Neuronal stem cell (in vitro differentiated cells): ENCODE results near the gene ATOH1.

Experiments used
- DNase-seq: peaks from one replicate; pipeline ENCODE4 v3.0.0-alpha.2; 2013; ENCODE audit warnings: low spot score
- H2AFZ ChIP-seq: one replicate; pipeline ENCODE4 v1.6.1; 2013; ENCODE audit warnings: mild to moderate bottlenecking, low read length, inconsistent platforms
- H2AK5ac ChIP-seq: 2 replicates; pipeline ENCODE4 v1.6.1; 2013; ENCODE audit warnings: low read depth, mild to moderate bottlenecking, inconsistent platforms, low read length, moderate library complexity, mixed read lengths
- H2BK120ac ChIP-seq: 2 replicates; pipeline ENCODE4 v1.6.1; 2013; ENCODE audit warnings: low read depth, mild to moderate bottlenecking, inconsistent platforms, low read length, moderate library complexity, mixed read lengths
- H2BK12ac ChIP-seq: one replicate; pipeline ENCODE4 v1.6.1; 2013; ENCODE audit warnings: low read length, inconsistent platforms
- H2BK15ac ChIP-seq: 2 replicates; pipeline ENCODE4 v1.6.1; 2013; ENCODE audit warnings: mild to moderate bottlenecking, low read length, inconsistent platforms, mixed read lengths
- H2BK5ac ChIP-seq: one replicate; pipeline ENCODE4 v1.6.1; 2013; ENCODE audit warnings: inconsistent platforms, mild to moderate bottlenecking, low read length, moderate library complexity
- H3K14ac ChIP-seq: one replicate; pipeline ENCODE4 v1.6.1; 2013; ENCODE audit warnings: low read length, inconsistent platforms
- H3K18ac ChIP-seq: 2 replicates; pipeline ENCODE4 v1.6.1; 2013; ENCODE audit warnings: low read length, inconsistent platforms
- H3K23ac ChIP-seq: 2 replicates; pipeline ENCODE4 v1.6.1; 2013; ENCODE audit warnings: low read depth, mild to moderate bottlenecking, mixed read lengths, low read length, inconsistent platforms; ENCODE audit not compliant: poor library complexity
- H3K27ac ChIP-seq: replicated peaks from 3 replicates; pipeline ENCODE4 v1.5.1; 2013; ENCODE audit warnings: low read length, inconsistent platforms
- H3K27me3 ChIP-seq, 3 experiments: 2 replicates each; pipeline ENCODE4 v1.6.1; 2013; ENCODE audit warnings: low read length in 3 of 3, mild to moderate bottlenecking in 2 of 3, inconsistent platforms in 1 of 3, low read depth in 1 of 3, mixed read lengths in 1 of 3, moderate library complexity in 1 of 3; ENCODE audit not compliant: control insufficient read depth in 3 of 3, insufficient read depth in 3 of 3
- H3K36me3 ChIP-seq, 2 donors: replicated peaks in 1 of 2; 2 replicates each; pipeline ENCODE4 v1.6.1; 2013; ENCODE audit warnings: low read length in 2 of 2; ENCODE audit not compliant: control insufficient read depth in 2 of 2, insufficient read depth in 2 of 2
- H3K4ac ChIP-seq: 2 replicates; pipeline ENCODE4 v1.6.1; 2013; ENCODE audit warnings: inconsistent platforms, mild to moderate bottlenecking, low read length, moderate library complexity
- H3K4me1 ChIP-seq, 2 donors: 1 replicate in 1 of 2; 2 replicates in 1 of 2; pipeline ENCODE4 v1.6.1; 2013; ENCODE audit warnings: low read length in 2 of 2, low read depth in 1 of 2; ENCODE audit not compliant: control insufficient read depth in 2 of 2, insufficient read depth in 1 of 2
- H3K4me2 ChIP-seq: one replicate; pipeline ENCODE4 v1.6.1; 2013; ENCODE audit warnings: mild to moderate bottlenecking, low read length, inconsistent platforms; ENCODE audit not compliant: insufficient read depth, poor library complexity, severe bottlenecking
- H3K4me3 ChIP-seq, 2 donors: 2 replicates each; pipeline ENCODE4 v1.5.1; 2013; ENCODE audit warnings: low read length in 2 of 2, mild to moderate bottlenecking in 2 of 2, inconsistent platforms in 1 of 2, moderate library complexity in 1 of 2
- H3K79me1 ChIP-seq: one replicate; pipeline ENCODE4 v1.6.1; 2013; ENCODE audit warnings: low read depth, mild to moderate bottlenecking, inconsistent platforms, low read length, moderate library complexity
- H3K9ac ChIP-seq: one replicate; pipeline ENCODE4 v1.6.1; 2013; ENCODE audit warnings: mild to moderate bottlenecking, low read depth, low read length, inconsistent platforms; ENCODE audit not compliant: poor library complexity
- H3K9me3 ChIP-seq, 2 donors: replicated peaks in 1 of 2; 2 replicates each; pipeline versions ENCODE3 to v1.6.1; 2013; ENCODE audit warnings: low read length in 2 of 2, mild to moderate bottlenecking in 2 of 2, inconsistent platforms in 1 of 2, low read depth in 1 of 2, mixed read lengths in 1 of 2, moderate library complexity in 1 of 2; ENCODE audit not compliant: control insufficient read depth in 2 of 2, insufficient read depth in 1 of 2
- H4K8ac ChIP-seq: one replicate; pipeline ENCODE4 v1.6.1; 2013; ENCODE audit warnings: low read depth, mild to moderate bottlenecking, inconsistent platforms, low read length, moderate library complexity
- H4K91ac ChIP-seq: one replicate; pipeline ENCODE4 v1.6.1; 2013; ENCODE audit warnings: low read length, low read depth, mild to moderate bottlenecking, inconsistent platforms; ENCODE audit not compliant: poor library complexity
- WGBS, 2 donors: extraction: QIAGEN DNeasy Blood & Tissue Kit; methylation state at CpG; one replicate each; pipeline ENCODE4 v1.1.7; 2013; ENCODE audit warnings: missing lambda C conversion rate in 2 of 2, mixed read lengths in 1 of 2; ENCODE audit not compliant: insufficient read length in 2 of 2, insufficient replicate concordance in 1 of 2; ENCODE audit errors: extremely low coverage in 2 of 2; 5-methylcytosine and 5-hydroxymethylcytosine counted together

Gene ATOH1

GRCh38 chr4:93865650-93866049 is 37.1 kb downstream of the ATOH1 start:
- H3K9me3 ChIP-seq = no peaks in the 10 kb centered on the region
- no peak overlapping the region for H3K27ac ChIP-seq
- no CpG with 5 or more reads among the region's 2 CpGs for WGBS, 2 donors
- H2BK12ac ChIP-seq = no peak overlapping the region
- no peaks in the 10 kb centered on the region for H3K36me3 ChIP-seq
- no peak overlapping the region for H2BK15ac ChIP-seq
- no peak overlapping the region for H2AFZ ChIP-seq
- no peak overlapping the region for H2BK120ac ChIP-seq
- no peaks in the 10 kb centered on the region for H3K79me1 ChIP-seq
- no peaks in the 10 kb centered on the region for H3K27me3 ChIP-seq
- no peak for DNase-seq
- H3K4ac ChIP-seq = no peak overlapping the region
- no peak overlapping the region for H3K4me2 ChIP-seq
- H2AK5ac ChIP-seq = no peak overlapping the region
- no peak overlapping the region for H3K18ac ChIP-seq
- H3K23ac ChIP-seq = no peak overlapping the region
- no peak overlapping the region for H3K14ac ChIP-seq
- no peaks in the 10 kb centered on the region for H3K4me1 ChIP-seq
- no peak overlapping the region for H4K8ac ChIP-seq
- H2BK5ac ChIP-seq = no peak overlapping the region
- no peak overlapping the region for H4K91ac ChIP-seq
- H3K4me3 ChIP-seq = no peak overlapping the region
- no peak overlapping the region for H3K9ac ChIP-seq

DNA sequence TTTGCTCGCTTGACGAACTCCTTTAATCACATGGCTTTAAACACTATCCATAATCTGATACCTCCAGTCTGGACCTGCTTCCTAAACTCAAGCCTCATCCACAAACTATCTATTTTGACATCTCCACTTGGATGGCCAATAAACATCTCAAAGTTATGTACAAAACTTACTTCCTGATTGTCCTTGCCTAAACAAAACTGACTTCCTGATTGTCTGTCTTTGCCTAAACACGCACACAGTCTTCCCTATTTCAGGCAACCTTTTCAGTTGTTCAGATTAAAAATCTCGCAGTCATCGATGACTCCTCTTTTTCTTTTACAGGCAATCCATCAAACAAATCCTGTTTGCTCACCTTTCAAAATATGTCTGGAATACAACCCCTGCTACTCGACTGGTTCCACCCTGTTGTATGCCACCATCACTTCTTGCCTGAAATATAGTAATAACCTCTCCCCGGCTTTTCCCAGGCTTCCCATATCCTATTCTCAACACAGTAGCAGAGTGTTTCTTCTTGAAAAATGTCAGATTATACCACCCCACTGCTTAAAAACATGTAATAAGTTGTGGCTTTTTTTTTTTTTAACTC is 39.0 kb downstream of the ATOH1 start:
- Histone ChIP-seq H3K4me1 (no peaks in the 10 kb centered on the region), H3K9ac (no peak overlapping the region), H2BK15ac (no peak overlapping the region), H3K4ac (no peak overlapping the region), H3K27ac (no peak overlapping the region), H2BK120ac (no peak overlapping the region), H3K27me3 (no peaks in the 10 kb centered on the region), H3K79me1 (no peaks in the 10 kb centered on the region), H3K9me3 (no peaks in the 10 kb centered on the region), H2AK5ac (no peak overlapping the region), H3K23ac (no peak overlapping the region), H2AFZ (no peak overlapping the region), H2BK12ac (no peak overlapping the region), H3K36me3 (no peaks in the 10 kb centered on the region), H2BK5ac (no peak overlapping the region), H3K18ac (no peak overlapping the region), H3K4me2 (no peak overlapping the region), H3K14ac (no peak overlapping the region), H3K4me3 (no peak overlapping the region), H4K91ac (no peak overlapping the region), H4K8ac (no peak overlapping the region)
- WGBS, 2 donors = no CpG with 5 or more reads among the region's 7 CpGs
- no peak for DNase-seq

GRCh38 chr4:93870876-93871458 is 42.4 kb downstream of the ATOH1 start:
- Histone ChIP-seq H3K4me1 (no peaks in the 10 kb centered on the region), H2BK5ac (no peak overlapping the region), H2BK15ac (no peak overlapping the region), H3K9me3 (no peaks in the 10 kb centered on the region), H3K27ac (no peak overlapping the region), H3K14ac (no peak overlapping the region), H3K4ac (no peak overlapping the region), H3K23ac (no peak overlapping the region), H3K27me3 (no peaks in the 10 kb centered on the region), H3K36me3 (no peaks in the 10 kb centered on the region), H3K18ac (no peak overlapping the region), H2AFZ (no peak overlapping the region), H4K91ac (no peak overlapping the region), H2BK12ac (no peak overlapping the region), H3K9ac (no peak overlapping the region), H2AK5ac (no peak overlapping the region), H3K4me2 (no peak overlapping the region), H3K79me1 (no peaks in the 10 kb centered on the region), H2BK120ac (no peak overlapping the region), H3K4me3 (no peak overlapping the region), H4K8ac (no peak overlapping the region)
- no CpG with 5 or more reads among the region's 6 CpGs for WGBS, 2 donors
- no peak for DNase-seq

- H3K36me3 ChIP-seq = no peaks in the 10 kb centered on the region
- H2AFZ ChIP-seq = no peak overlapping the region
- no peak overlapping the region for H2BK12ac ChIP-seq
- no peak overlapping the region for H3K27ac ChIP-seq
- H3K79me1 ChIP-seq = no peaks in the 10 kb centered on the region
- peaks cover 0 to 2% of the 10 kb centered on the region in 2 donors for H3K4me1 ChIP-seq
- H3K4ac ChIP-seq = no peak overlapping the region
- DNase-seq = no peak
- no peak overlapping the region for H2BK120ac ChIP-seq
- no CpG with 5 or more reads among the region's 1 CpG for WGBS, 2 donors
- H3K14ac ChIP-seq = no peak overlapping the region
- no peak overlapping the region for H3K23ac ChIP-seq
- H3K9ac ChIP-seq = no peak overlapping the region
- H4K8ac ChIP-seq = no peak overlapping the region
- no peak overlapping the region for H3K4me2 ChIP-seq
- H2BK15ac ChIP-seq = no peak overlapping the region
- H3K9me3 ChIP-seq = no peaks in the 10 kb centered on the region
- no peak overlapping the region for H4K91ac ChIP-seq
- no peak overlapping the region for H3K18ac ChIP-seq
- no peak overlapping the region for H2BK5ac ChIP-seq
- H3K4me3 ChIP-seq = no peak overlapping the region
- no peak overlapping the region for H2AK5ac ChIP-seq
- no peaks in the 10 kb centered on the region for H3K27me3 ChIP-seq
Measured at GRCh38 chr4:93876754-93877153, 48.2 kb downstream of the ATOH1 start.
